ENCODE data around the gene ELF1.
A peak's percentile ranks its signal among the peaks of the same experiment; 100 is the strongest.

ELF1 gene

GRCh38 chr13:41019011-41019487 is at the start of gene ELF1:
TSS of gene ELF1 (minus strand) at chr13:41019316. CDS start at chr13:40982054, 37,262 bp downstream.
- Histone ChIP-seq H3K4me3 (ENCODE audit: low read length) (peak within 1 kb of the TSS; percentile 71), H3K27ac (ENCODE audit: low read length) (peak within 1 kb of the TSS; percentile 97), H2AFZ (ENCODE audit: low read length) (no peak within 1 kb of the TSS), H3K79me2 (ENCODE audit: low read length) (peaks cover 88% of the 10 kb centered on the region), H3K9me3 (replicated peaks; ENCODE audit: insufficient read depth, low read length) (no peaks in the 10 kb centered on the region), H3K4me1 (ENCODE audit: low read length) (peaks cover 17% of the 10 kb centered on the region; the same call in 1 of the 2 replicates), H4K20me1 (ENCODE audit: insufficient read depth, low read length) (no peaks in the 10 kb centered on the region), H3K9me2 (replicated peaks; ENCODE audit: insufficient read depth, low read length) (no peaks in the 10 kb centered on the region), H3K27me3 (replicated peaks; ENCODE audit: insufficient read depth, low read length) (no peaks in the 10 kb centered on the region), H3K9ac (ENCODE audit: low read length) (peak within 1 kb of the TSS; percentile 83), H3F3A (ENCODE audit: insufficient read depth, low read length) (peaks cover 6% of the 10 kb centered on the region; the same call in 1 of the 2 replicates), H3K36me3 (replicated peaks; ENCODE audit: insufficient read depth, low read length) (no peaks in the 10 kb centered on the region), H3K4me2 (ENCODE audit: low read depth, low read length) (peak within 1 kb of the TSS; percentile 66)
- TF ChIP-seq EZH2phosphoT487 (IDR thresholded peaks at IDR 0.05; ENCODE audit: low read length): no peak
- TF ChIP-seq CTCF (IDR thresholded peaks at IDR 0.05; ENCODE audit: low read length): no peak
- no peak for TF ChIP-seq EZH2 (optimal IDR thresholded peaks at IDR 0.05; ENCODE audit: low read depth, low read length)
- DNase-seq: peak; percentile 77

- no peak overlapping the region for H3K27ac ChIP-seq (ENCODE audit: low read length)
- H3K9ac ChIP-seq (ENCODE audit: low read length): no peak overlapping the region
- no peaks in the 10 kb centered on the region for H3K4me1 ChIP-seq (ENCODE audit: low read length)
- no peaks in the 10 kb centered on the region for H3K36me3 ChIP-seq (replicated peaks; ENCODE audit: insufficient read depth, low read length)
- H3K4me3 ChIP-seq (ENCODE audit: low read length): no peak overlapping the region
- no peaks in the 10 kb centered on the region for H3K27me3 ChIP-seq (replicated peaks; ENCODE audit: insufficient read depth, low read length)
- H3F3A ChIP-seq (ENCODE audit: insufficient read depth, low read length): peaks cover 13% of the 10 kb centered on the region
- H3K4me2 ChIP-seq (ENCODE audit: low read depth, low read length): no peak overlapping the region
- DNase-seq: no peak
- TF ChIP-seq EZH2 (optimal IDR thresholded peaks at IDR 0.05; ENCODE audit: low read depth, low read length) (no peak), EZH2phosphoT487 (IDR thresholded peaks at IDR 0.05; ENCODE audit: low read length) (no peak)
- no peak overlapping the region for H2AFZ ChIP-seq (ENCODE audit: low read length)
- H3K9me3 ChIP-seq (replicated peaks; ENCODE audit: insufficient read depth, low read length): no peaks in the 10 kb centered on the region
- peaks cover 25% of the 10 kb centered on the region for H3K79me2 ChIP-seq (ENCODE audit: low read length)
- no peaks in the 10 kb centered on the region for H4K20me1 ChIP-seq (ENCODE audit: insufficient read depth, low read length)
- no peaks in the 10 kb centered on the region for H3K9me2 ChIP-seq (replicated peaks; ENCODE audit: insufficient read depth, low read length)
Observed at GRCh38 chr13:41065078-41065477, 46.0 kb upstream of the ELF1 start.

- Histone ChIP-seq H3K9ac (ENCODE audit: low read length) (no peak overlapping the region), H3K27ac (ENCODE audit: low read length) (no peak overlapping the region), H3K36me3 (replicated peaks; ENCODE audit: insufficient read depth, low read length) (no peaks in the 10 kb centered on the region), H3K27me3 (replicated peaks; ENCODE audit: insufficient read depth, low read length) (no peaks in the 10 kb centered on the region), H3K4me2 (ENCODE audit: low read depth, low read length) (no peak overlapping the region), H3K4me3 (ENCODE audit: low read length) (no peak overlapping the region), H3K9me2 (replicated peaks; ENCODE audit: insufficient read depth, low read length) (no peaks in the 10 kb centered on the region), H3F3A (ENCODE audit: insufficient read depth, low read length) (peaks cover 19% of the 10 kb centered on the region), H4K20me1 (ENCODE audit: insufficient read depth, low read length) (no peaks in the 10 kb centered on the region), H3K4me1 (ENCODE audit: low read length) (no peaks in the 10 kb centered on the region), H3K9me3 (replicated peaks; ENCODE audit: insufficient read depth, low read length) (no peaks in the 10 kb centered on the region), H2AFZ (ENCODE audit: low read length) (no peak overlapping the region), H3K79me2 (ENCODE audit: low read length) (peaks cover 29% of the 10 kb centered on the region)
- no peak for DNase-seq
- TF ChIP-seq EZH2 (optimal IDR thresholded peaks at IDR 0.05; ENCODE audit: low read depth, low read length): no peak
- no peak for TF ChIP-seq CTCF (IDR thresholded peaks at IDR 0.05; ENCODE audit: low read length)
- TF ChIP-seq EZH2phosphoT487 (IDR thresholded peaks at IDR 0.05; ENCODE audit: low read length): no peak
Observed at GRCh38 chr13:41064493-41064892, 45.4 kb upstream of the ELF1 start.

All from MM.1S (cell line).